NCI-H446 treated with DMSO at 0.1 percent for 48 hours (cell line): ENCODE measurements around the gene USP37.

Experiments used
- DNase-seq: peaks from one replicate; lab custom pipeline; 2025; lab: John Stamatoyannopoulos, UW

The USP37 gene

GRCh38 chr2:218474527-218474926, 93.6 kb downstream of the USP37 start:
- no peak for DNase-seq

GRCh38 chr2:218472988-218473387, 95.2 kb downstream of the USP37 start:
- no peak for DNase-seq

- no peak for DNase-seq
Measured at GRCh38 chr2:218471982-218472381, 96.2 kb downstream of the USP37 start.

- no peak for DNase-seq
Measured at GRCh38 chr2:218471036-218471435, 97.1 kb downstream of the USP37 start.

GRCh38 chr2:218470448-218470847, 97.7 kb downstream of the USP37 start:
- DNase-seq = no peak

DNA sequence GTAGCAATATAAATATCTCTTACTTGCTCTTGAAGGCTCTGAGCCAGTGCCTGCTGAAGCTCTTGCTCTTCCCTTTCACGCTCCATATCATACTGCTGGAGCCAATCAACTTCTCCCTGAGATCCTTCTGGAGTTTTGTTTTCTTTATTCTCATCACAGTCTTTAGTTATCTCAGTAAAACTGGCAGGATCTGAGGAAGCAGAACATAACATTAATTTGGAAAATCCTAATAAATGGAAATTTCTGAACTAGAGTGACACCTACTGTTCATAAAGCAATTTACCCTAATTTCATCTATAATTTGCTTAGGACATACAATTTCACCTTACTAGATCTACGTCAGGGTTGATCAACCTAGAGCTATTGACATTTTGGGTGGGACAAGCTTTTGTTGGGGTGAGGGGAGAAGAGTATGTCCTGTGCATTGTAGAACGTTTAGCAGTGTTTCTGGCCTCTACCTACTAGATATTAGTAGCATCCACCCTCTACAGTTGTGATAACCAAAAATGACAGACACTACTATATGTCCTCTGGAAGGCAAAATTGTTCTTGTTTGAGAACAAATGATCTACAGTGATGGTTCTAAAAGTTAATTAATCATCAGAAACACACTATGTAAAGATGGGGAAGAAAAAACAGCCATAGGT, 102.0 kb downstream of the USP37 start:
- no peak for DNase-seq

GRCh38 chr2:218458598-218458997, 109.6 kb downstream of the USP37 start:
- DNase-seq = no peak

DNA sequence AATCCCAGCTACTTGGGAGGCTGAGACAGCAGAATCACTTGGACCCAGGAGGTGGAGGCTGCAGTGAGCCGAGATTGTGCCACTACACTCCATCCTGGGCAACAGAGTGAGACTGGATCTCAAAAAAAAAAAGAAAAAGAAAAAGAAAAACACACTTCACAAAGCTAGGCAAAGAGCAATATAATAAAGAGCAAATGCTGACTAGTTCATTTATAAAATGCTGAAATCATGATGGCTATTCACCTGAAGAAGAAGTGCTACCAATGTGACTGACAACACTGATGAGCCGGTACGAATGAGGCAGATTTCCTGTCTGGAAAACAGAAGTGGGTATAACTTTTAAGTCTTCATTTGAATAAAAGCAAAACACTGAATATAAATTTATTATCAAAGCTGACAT, 111.3 kb downstream of the USP37 start:
- DNase-seq = no peak

- DNase-seq = no peak
Measured at GRCh38 chr2:218452079-218452478, 116.1 kb downstream of the USP37 start.

GRCh38 chr2:218448934-218449333, 119.2 kb downstream of the USP37 start:
- DNase-seq = no peak

GRCh38 chr2:218447072-218447471, 121.1 kb downstream of the USP37 start:
- no peak for DNase-seq

DNA sequence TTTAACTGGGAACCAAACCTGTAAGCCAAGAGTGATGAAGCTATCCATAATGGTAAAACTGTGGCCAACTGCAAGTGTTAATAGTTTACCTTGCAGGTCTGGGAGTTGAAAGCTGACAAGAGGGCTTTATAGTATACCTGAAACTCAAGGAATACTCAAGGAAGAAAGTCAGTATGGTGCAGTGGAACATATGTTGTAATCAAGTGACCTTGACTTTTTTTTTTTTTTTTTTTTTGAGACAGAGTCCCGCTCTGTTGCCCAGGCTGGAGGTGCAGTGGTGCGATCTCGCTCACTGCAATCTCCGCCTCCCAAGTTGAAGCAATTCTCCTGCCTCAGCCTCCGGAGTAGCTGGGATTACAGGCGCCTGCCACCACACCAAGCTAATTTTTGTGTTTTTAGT, 121.6 kb downstream of the USP37 start:
- no peak for DNase-seq

GRCh38 chr2:218445602-218446001, 122.5 kb downstream of the USP37 start:
- no peak for DNase-seq

- DNase-seq = no peak
Measured at GRCh38 chr2:218444692-218445357, 123.3 kb downstream of the USP37 start.

DNA sequence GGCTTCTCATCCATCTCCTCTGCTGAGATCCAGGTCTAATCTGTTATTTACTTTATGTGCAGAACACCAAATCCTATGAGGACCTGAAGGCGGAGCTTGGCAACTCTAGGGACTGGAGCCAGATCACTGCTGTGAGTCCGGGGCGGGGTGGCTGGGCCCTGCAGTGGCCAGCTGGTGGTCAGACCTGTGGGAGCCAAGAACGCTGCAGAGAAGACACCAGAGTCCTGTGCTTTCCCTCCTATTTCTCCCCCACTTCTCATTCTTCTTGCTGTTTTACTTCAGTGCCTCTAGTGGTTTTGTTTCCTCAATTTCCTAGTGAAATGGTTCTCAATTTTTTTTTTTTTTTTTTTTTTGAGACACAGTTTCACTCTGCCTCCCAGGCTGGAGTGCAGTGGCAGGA, 129.6 kb downstream of the USP37 start:
- no peak for DNase-seq

GRCh38 chr2:218437969-218438368, 130.2 kb downstream of the USP37 start:
- no peak for DNase-seq

- DNase-seq = no peak
Measured at GRCh38 chr2:218436992-218437391, 131.2 kb downstream of the USP37 start.

DNA sequence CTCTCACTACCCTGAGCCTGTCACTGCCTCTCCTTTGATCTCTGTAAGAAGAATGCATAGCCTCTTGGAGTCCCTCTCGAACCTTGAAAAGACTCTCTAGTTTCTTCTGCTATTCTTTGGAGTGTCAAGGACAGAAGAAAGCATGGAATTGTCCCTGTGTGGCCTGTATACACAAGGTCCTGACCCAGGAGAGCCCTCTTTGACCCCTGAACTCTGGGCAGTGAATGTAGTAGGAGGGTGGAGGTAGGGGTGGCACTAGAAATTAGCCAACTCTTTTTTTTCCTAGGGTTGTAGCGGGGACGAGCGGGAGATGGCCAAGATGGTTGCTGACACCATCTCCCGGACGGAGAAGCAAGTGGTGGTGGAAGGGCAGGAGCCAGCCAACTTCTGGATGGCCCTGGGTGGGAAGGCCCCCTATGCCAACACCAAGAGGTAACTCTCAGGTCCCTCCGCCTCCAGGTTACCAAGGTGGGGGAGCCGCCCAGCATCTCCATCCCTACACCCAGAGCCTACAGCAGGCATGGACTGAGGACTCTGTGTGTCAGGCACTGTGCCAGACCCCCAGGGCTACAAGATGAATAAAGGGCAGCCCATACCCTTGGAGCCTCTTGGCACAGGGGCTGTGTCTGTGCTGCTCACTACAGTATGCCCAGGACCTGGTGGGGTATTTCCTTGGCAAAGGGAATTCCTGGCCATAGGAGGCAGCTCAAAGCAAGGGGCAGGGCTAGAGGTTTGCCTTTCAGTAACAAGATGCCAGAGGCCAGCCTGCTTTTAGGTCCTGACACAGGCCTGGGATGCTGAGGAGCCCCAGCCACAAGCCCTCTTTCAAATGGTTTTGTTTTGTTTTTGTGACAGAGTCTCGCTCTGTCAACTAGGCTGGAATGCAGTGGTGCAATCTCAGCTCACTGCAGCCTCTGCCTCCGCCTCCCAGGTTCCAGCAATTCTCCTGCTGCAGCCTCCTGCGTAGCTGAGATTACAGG, 132.9 kb downstream of the USP37 start:
- DNase-seq = no peak

- DNase-seq = no peak
Measured at GRCh38 chr2:218434456-218434855, 133.7 kb downstream of the USP37 start.

DNA sequence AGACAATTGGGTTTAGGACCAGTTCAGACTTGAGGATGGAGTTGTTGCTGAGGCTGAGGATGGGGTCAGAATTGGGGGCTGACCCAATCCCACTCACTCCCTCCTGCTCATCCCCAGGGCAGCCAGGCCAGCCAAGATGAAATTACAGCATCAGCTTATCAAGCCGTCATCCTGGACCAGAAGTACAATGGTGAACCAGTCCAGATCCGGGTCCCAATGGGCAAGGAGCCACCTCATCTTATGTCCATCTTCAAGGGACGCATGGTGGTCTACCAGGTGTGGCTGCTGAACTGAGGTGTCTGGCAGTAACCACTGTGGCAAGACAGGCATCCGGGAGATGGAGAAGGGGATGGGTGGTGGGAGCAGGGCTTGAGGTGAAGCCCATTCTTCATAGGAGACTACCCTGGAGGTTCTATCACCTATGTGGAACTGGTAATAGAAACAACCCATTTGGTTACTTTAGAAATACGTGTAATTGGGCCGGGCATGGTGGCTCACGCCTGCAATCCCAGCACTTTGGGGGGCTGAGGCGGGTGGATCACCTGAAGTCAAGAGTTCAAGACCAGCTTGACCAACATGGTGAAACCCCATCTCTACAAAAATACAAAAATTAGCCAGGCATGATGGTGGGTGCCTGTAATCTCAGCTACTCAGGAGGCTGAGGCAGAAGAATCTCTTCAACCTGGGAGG, 135.3 kb downstream of the USP37 start:
- DNase-seq = no peak

GRCh38 chr2:218431878-218432277, 136.3 kb downstream of the USP37 start:
- no peak for DNase-seq

GRCh38 chr2:218430721-218431120, 137.4 kb downstream of the USP37 start:
- DNase-seq = no peak
